Tongue (tissue), 2 donors: Measurements from ENCODE around the gene DUSP11. TPM values are rescaled to one million over a fixed set of nuclear protein-coding genes. Genes with fewer than 3 reads are reported as not detected.
"Not testable (repeated sequence)": the region's sequence is repeated elsewhere in the genome, so short reads cannot be mapped to it uniquely, and the experiment has no call there.

ENCODE experiments used
- DNase-seq: peaks from one replicate; pipeline ENCODE4 v3.0.0-alpha.2; 2015
- total RNA-seq: library from RNA; depleted of rRNA; stranded (reverse); fragments of >200 nt; gene quantifications from one replicate; pipeline ENCODE4 v1.2.3, GENCODE V29; 2014

The DUSP11 gene
- 33.7 TPM for total RNA-seq

- DNase-seq, result peak; percentile 98
Observed at GRCh38 chr2:73779467-73780236, at the start of gene DUSP11. DUSP11 (minus strand) TSS chr2:73780103; CDS start chr2:73779974, 129 bp downstream.

GRCh38 chr2:73828818-73829570 lies 49.1 kb upstream of the DUSP11 start, which contains the start of gene STAMBP:
STAMBP (plus strand) TSS chr2:73828961; CDS start chr2:73830857, 1,896 bp downstream.
- peak; percentile 99 for DNase-seq

DNA sequence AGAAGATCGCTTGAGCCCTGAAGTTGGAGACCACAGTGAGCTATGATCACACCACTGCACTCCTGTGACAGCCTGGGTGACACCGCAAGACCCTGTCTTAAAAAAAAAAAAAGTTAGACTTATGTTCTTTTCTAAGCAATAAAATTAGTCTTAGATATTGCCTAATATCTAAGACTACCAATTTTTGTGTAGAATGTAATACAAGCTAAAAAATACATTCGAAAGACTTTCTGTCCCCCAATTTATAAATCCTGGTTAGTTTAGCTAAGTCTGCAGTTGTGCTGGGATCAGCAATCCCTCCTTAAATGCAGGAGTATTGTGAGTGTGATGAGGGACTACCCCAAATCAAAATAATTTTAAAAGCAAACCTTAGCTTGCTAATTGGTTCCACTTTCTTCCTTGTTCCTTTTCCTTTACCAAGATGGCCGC lies 48.5 kb upstream of the DUSP11 start:
- DNase-seq, result no peak

DNA sequence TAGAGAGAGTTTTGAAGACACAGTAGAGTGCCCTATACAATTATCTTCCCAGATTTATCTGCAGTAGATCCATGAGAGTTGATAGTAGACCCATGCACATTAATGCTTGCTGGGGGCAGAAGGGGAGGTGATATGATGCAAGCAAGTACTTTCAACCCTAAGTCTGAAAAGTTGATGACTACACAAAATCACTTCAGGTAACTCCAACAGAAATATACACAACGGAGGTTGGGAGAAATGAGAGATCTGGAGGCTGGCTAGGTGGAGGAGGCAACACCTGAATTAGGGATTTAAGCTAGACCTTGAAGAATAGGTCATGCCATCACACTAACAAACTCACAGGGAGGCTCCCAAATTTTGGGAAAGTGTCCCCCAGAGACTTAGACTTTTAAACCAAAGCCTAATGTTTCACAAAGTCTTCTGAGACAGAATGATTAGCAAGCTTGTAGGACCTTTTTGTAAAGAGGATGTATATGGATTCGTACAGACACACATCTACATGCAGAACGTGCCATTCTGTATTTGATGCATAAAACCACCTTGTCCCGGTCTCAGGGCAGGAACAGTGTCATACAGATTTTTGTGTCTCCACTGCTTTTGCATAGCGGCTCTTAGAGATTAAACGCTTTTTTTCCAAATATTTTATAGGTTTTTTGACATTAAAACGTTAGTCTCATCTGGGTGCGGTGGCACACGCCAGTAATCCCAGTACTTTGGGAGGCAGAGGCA lies 47.9 kb upstream of the DUSP11 start:
- no peak for DNase-seq

GRCh38 chr2:73827018-73827417 lies 47.1 kb upstream of the DUSP11 start:
- DNase-seq, result peak; percentile 16

DNA sequence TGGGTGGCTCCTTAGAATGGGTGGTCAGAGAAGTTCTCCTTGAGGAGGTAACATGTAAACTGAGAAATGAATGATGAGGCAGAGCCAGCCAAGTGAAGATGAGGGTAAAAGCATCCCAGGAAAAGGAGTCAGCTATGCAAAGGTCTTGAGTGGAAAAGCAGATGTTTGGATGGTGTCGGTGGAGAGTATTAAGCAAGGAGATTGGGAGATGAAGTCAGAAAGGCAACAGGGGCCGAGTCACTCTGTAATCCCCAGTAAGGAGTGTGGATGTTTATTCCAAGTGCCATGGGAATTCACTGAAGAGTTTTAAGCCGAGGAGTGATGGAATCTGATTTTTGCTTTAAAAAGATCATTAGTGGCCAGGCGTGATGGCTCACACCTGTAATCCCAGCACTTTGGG lies 45.5 kb upstream of the DUSP11 start:
- no peak for DNase-seq

DNA sequence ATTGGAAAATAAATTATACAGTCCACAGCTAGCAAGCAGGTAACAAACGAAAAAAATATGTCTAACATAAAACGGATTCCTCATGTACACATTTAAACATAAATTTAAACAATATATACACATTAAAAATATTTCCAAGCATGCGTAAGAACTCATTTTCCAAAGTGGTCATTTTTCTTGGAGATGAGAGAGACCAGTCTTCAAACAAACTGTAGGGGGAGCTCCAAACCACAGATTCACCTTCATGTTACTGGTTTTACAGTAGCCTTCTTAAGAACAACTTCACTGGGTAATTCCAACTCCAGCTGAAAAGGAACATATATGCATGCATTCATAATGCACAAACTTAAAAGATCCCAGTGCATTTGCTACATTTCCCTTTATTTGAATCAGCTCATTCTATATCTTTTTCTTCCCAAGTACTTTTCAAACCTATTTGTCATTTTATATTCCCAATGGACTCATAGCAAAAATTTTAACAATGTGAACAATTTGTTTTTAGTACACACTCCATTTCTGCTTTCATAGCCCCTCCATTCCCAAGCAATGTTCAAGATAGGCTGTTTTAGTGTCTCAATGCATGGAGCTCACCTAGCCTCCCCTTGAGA lies 44.1 kb upstream of the DUSP11 start:
- peak; percentile 90 for DNase-seq

DNA sequence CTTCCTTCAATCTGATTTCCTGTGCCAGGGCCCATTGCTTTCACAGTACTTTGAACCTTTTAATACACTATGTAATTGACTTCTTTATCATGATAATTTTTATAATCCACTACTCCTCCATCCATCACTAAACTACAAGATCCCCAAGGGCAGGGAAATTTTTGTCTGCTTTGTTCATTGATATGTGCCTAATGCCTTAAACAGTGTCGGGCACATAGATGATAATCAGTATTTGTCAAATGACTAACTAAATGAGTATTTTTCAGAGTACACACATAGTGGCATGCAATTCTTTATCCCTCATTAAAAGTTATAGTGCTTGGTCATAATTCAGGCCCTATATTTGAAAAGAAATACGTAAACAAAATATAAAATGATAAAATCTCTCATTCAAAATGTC lies 43.5 kb upstream of the DUSP11 start:
- no peak for DNase-seq

DNA sequence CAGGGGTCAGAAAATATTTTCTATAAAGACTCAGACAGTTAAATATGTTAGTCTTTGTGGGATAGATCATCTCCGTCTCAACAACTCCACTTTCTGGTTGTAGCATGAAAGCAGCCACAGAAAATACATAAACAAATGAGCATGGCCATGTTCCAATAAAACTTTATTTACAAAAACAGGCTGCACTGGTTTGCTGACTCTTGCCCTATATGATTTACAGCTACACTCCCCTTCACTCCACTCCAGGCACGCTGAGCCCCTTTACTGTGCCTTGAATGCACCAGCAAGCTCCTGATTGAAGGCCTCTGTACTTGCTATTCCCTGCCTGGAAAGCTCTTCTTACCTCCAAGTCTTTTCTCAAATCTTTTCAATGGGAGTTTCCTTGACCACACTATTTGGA lies 43.1 kb upstream of the DUSP11 start:
- no peak for DNase-seq

GRCh38 chr2:73822276-73822675 lies 42.4 kb upstream of the DUSP11 start:
- no peak for DNase-seq

GRCh38 chr2:73821669-73822068 lies 41.8 kb upstream of the DUSP11 start:
- no peak for DNase-seq

DNA sequence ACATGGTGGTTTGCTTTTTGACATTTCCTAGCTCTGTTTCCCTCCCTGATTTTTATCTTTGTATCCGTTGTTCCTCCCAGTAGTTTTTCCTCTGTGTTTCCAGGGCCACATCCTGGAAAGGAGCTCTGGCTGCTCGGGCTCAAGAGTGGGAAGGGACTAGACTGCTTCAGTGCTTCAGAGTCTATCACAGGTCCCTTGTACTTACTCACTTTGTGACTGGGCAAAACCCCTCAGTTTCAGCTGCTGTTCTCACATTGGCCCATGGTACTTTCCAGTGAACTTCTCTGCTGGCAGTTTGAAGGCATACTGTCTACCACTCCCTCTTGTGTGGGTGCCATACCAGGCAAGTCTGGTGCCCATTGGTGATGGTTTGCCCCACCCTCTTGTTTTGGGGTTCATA lies 41.3 kb upstream of the DUSP11 start:
- DNase-seq, result no peak

GRCh38 chr2:73818296-73818695 lies 38.4 kb upstream of the DUSP11 start:
- no peak for DNase-seq

DNA sequence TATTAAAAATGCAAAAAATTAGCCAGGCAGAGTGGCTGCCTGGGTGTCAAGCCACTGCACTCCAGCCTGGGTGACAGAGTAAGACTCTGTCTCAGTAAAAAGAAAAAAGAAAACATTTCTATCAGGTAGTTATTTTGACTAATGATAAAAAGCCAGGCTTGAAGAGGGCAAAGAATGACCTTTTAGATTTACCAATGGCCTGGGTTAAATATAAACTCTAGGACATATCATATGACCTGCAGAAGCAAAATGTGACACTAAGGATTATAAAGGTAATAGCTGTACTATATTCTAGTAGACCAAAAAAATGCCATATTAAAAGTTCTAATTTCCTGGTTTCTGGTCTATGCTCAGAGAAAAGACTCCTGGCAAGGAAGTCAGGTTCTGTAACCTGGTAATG lies 32.7 kb upstream of the DUSP11 start:
- DNase-seq, result no peak

GRCh38 chr2:73811878-73812277 lies 32.0 kb upstream of the DUSP11 start:
- no peak for DNase-seq

DNA sequence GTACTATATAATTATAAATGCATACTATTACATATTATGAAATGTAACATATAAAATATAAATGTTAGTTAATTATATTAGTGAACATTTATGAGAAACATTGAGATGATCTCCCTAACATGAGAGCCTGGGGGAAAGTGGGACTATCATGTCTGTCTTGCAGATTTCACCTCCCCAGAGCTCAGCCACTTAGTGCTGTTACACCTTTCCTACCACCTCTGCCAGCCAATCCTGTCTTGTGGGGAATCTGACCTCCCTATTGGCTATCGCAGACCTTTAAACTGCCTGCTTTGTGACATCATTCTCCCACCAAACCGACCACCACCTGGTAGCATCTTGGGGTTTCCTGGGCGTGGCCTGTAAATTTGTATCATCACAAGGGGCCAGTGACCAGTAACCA lies 4.0 kb upstream of the DUSP11 start, which contains the start of gene C2orf78:
C2orf78 (plus strand) TSS at position 301 of the 400 bp plus-strand sequence. CDS start 127 bp downstream, outside the sequence.
- not testable (repeated sequence) for DNase-seq

GRCh38 chr2:73783402-73783801 lies 3.5 kb upstream of the DUSP11 start:
- DNase-seq, result not testable (repeated sequence)

- DNase-seq, result no peak
Observed at GRCh38 chr2:73780237-73780582, 307 bp upstream of the DUSP11 start.

DNA sequence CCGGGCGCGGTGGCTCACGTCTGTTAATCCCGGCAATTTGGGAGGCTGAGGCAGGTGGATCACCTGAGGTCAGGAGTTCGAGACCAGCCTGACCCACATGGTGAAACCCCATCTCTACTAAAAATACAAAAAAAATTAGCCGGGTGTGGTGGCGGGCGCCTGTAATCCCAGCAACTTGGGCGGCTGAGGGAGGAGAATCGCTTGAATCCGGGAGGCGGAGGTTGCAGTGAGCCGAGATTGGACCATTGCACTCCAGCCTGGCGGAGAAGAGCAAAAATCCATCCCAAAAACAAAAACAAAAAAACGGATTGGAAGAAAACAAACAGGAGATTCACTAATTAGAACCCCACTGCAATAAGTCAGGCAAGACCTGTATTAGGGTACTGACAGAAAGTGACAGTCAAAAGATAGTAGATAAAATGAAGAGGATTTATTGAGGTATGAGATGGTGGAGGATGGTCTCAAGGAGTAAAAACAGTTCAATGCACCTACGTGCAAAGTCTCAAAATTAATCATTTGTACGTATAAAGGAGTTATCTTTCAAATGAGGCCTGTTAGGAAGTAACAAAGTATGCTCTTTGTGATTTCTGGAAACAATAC lies 936 bp downstream of the DUSP11 start:
- not testable (repeated sequence) for DNase-seq

GRCh38 chr2:73776869-73777519 lies 2.9 kb downstream of the DUSP11 start:
- DNase-seq, result no peak

GRCh38 chr2:73776381-73776780 lies 3.5 kb downstream of the DUSP11 start:
- DNase-seq, result no peak
